ENCODE measurements around the gene CDC23.
"Not testable (repeated sequence)": the region's sequence is repeated elsewhere in the genome, so short reads cannot be mapped to it uniquely, and the experiment has no call there.

The CDC23 gene, protein sequence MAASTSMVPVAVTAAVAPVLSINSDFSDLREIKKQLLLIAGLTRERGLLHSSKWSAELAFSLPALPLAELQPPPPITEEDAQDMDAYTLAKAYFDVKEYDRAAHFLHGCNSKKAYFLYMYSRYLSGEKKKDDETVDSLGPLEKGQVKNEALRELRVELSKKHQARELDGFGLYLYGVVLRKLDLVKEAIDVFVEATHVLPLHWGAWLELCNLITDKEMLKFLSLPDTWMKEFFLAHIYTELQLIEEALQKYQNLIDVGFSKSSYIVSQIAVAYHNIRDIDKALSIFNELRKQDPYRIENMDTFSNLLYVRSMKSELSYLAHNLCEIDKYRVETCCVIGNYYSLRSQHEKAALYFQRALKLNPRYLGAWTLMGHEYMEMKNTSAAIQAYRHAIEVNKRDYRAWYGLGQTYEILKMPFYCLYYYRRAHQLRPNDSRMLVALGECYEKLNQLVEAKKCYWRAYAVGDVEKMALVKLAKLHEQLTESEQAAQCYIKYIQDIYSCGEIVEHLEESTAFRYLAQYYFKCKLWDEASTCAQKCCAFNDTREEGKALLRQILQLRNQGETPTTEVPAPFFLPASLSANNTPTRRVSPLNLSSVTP

DNA sequence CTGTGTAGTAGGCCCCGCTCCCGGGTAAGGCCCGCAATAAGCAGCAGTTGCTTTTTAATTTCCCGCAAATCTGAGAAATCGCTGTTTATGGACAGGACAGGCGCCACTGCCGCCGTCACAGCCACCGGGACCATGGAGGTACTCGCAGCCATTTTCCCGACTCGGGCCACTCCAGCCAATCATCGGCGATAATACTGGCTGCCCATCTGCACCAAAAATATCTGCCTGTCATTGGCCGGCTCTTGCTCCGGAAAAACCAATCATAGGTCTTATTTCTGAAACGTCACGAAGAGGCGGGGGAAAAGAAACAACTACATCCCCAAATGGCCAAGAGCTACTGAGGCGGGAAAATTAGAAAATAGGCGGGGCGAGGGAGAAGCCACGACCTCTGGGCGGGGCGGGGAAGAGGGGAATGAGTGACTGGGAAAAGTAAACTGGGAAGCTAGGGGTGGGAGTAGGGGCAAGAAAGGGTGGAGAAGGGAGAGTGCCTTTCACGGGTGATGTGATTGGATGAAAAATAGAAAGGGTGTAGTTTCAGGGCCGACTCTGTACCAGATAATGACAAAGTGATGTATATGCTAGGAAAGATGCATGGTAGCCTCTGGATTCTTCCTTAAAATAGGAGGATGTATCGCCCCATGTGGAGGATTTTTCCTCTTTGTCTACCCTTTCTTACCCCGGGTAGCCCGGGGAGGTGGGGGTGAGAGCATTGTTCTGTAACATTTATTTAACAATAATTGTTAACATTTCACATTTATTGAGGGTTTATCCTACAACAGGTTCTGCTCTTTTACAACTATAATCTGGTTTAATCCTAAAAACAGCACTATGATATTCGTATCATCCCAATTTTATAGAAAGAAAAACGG is at the start of gene CDC23:
CDC23 (minus strand) TSS at position 163 of the 869 bp plus-strand sequence; CDS start at position 152, 11 bp downstream.
- peak; percentile 97 for DNase-seq

DNA sequence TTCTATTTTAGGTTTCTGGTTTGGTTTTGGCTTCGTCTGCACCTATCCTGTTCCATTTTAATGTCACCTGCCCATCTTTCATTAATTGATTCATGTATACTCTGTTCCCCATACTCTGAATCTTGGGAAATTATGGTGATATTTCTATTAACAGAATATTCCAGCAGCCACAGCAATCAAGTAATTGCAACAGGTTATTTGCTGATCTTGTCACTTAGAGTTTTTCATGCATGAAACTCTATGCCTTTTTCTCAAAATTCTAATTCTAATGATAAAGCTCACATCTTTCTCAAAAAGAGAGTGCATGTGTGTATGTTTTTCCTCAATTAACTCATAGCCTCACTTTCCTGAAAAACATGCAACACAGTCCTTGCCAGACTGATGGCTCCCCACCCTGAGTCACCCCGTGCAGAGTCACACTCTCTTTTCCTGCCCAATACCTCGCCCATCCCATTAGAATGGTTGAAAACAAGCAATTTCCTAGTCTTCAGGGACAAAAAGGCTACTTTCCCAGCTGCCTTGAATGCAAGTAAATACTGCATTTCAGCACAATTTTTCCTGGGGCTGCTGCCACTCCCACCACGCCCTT is 45.7 kb upstream of the CDC23 start:
- no peak for DNase-seq

DNA sequence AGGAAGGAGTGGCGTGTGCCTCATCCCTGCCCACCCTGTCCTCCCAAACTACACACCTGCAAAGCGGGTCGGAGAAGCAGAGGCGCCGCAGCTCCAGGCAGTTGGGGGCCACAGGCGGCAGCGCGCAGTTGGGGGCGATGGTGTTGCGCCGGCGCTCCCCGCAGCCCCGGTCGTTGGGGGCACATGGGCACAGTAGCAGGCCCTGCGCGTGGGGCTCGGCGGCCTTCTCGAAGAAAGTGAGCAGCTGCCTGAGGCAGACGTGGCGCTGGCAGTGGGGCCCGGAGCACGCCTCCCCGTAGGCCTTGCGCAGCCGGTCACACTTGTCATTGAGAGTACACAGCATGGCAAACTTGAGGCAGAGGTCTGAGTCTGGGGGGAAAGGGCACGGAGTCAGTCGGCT is 44.5 kb upstream of the CDC23 start:
- DNase-seq = no peak

DNA sequence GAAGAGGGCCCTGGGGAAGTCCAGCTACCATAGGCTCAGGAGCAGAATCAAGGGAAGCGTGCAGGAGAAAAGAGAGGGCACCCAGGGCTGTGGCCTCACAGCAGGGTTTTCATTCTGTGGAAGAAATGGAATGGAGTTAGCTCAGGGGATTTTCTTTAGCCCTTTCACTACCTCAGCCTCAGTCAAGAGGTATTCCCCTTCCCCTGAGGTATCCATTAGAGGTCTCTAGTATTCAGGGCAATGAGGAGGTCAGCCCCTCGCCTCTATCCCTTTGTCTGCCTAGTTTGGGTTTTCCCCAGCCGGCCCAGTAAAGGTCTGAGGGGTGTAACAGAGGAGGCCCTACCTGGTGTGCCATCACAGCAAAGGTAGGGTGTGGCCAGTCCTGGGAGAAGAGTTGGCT is 39.8 kb upstream of the CDC23 start:
- no peak for DNase-seq

DNA sequence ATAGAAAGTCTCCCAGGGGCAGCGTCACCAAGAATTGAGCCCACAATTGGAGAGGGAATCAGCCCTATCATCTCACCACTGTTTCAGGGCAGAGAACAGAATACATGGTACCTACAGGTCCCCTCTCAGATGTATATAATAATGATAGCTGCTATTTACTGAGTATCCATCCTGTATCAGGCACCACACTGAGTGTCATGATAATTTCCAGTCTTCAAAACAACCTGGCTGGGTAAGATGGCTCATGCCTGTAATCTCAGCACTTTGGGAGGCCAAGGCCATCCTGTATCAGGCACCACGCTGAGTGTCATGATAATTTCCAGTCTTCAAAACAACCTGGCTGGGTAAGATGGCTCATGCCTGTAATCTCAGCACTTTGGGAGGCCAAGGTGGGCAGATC is 34.7 kb upstream of the CDC23 start:
- not testable (repeated sequence) for DNase-seq

DNA sequence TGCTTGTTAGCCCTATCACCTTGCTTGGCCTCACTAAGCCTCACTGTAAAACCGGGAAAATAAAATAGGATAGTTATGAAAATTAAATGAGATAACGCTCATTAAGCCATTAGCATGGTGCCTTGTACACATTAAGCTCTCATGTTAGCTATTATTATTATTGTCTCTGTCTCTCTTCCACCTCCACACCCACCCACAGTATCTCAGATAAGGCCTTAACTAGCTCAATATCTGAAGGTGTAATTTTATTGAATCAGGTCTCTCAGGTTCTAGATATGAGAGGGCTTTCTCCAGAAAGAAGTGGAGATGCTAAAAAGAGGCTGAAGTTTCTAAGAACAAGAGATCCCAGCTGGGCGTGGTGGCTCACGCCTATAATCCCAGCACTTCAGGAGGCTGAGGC is 33.7 kb upstream of the CDC23 start:
- no peak for DNase-seq

DNA sequence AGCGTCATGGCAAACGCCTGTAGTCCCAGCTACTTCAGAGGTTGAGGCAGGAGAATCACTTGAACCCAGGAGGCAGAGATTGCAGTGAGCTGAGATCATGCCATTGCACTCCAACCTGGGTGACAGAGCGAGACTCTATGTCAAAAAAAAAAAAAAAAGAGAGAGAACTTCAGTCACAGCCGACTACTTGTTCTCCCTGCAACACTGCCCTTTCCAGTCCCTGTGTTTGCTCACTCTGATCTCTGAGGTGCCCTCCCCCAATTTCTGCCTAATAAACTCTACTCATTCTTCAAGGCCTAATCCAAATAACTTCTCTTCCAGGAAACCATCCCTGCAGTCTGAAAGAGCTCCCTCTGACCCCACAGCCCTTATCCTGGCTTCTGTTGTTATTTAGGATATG is 33.2 kb upstream of the CDC23 start:
- no peak for DNase-seq

DNA sequence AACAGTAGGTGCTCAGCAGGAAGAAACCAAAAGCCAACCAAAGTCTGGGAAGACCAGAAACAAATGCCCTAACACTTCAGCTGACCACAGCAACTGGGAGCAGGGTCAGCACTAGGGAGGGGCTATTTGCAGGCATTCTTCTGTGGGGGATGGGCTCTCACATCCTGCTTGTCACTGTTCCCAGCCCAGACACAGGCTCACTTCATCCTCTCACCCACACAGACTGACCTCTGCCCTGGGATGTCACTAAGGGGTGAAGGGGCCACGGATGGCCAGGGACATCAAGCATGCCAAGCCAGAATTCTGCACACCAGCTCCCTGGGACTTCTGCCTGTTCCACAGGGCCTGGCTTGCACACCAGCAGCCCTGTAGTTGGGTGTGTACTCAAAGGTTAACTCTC is 32.6 kb upstream of the CDC23 start:
- no peak for DNase-seq

DNA sequence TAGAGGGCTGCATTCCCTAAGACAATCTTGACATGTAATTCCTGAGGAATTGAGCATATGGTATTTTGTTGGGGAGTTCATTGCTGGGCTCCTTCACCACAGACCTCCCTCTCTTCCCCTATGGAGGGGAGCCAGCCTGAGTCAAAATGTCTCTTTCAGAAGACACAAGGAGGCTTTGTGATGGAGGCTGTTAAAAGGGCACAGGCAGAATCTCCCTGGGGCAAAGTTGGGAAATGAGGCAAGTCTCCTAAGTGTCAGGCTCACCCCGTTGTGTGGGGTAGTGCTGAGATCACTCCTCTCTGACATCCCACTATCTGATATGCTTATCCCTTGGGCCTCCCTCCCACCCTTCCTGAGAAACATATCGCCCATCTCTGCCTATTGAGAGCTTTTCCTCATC is 30.7 kb upstream of the CDC23 start:
- DNase-seq = no peak

DNA sequence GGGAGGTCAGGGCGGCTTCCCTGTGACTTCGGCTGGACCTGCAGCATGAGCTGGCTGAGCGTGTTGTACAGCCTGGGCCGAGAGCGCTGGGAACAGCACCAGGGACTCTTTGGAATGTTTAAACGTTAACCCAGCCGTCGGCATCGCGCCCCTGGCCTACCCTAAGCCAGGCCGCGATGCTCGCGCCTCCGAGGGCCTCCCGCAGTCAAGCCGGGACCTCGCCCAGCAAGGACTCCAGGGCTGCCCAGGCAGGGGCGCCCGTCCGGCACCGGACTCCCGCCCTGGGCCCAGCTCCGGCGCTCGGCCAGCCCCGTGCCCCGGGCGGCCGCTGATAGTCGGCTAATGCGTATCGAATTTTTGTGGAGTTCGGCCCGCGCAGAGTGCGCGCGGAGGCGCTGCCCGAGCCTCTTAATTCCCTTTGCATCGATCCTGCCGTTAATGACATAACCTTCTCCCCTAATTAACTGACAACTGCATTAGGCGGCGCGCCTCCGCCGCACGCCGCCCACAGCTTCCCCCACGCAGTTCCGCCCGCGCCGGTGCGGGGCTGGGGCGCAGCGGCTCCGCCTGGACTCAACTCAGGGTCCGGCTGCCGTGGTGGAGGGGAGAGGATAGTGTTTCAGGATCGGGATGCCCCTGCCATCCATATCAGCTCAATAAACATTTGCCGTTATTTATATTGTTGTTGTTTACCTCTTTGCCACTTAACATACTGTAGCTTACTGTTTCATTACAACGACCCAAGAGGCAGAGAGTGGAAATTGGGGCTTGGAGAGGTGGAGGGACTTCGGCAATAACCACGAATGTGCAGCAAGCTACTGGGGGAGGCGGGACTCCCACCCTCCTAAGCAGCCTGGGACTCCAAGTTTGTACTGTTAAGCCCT is 28.8 kb upstream of the CDC23 start:
- DNase-seq = no peak

DNA sequence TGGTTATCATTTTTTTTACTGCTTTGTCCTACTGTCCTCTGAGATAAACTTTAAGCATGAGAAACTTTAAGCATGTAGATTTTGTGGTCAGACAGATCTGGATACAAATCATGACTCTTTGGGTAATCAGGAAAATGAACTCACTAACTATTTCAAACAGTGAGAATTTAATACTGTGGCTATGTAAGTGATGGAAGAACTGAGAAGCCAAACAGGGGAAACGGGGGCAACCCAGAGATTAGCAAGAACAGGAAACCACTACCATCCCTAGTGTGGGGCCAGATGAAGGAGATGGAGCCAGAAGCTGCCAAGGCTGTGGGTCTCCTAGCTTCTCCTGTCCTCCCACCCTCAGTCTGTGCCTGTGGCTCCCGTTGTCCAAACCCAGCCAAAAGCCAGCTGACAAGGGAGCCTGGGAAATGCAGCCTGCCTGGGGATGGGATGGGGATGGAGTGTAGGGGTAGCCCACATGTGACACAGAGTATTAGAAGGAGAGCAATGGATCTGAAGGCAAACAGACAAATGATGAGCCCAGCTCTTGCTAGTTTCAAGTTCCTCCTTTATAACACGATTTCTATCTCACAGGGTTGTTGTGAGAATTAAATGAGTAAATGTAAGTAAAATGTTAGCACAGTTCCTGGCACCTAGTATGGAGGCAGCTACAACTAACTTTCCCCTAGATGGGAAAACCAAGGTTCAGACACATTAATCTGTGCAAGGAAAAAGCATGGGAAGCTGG is 27.7 kb upstream of the CDC23 start:
- no peak for DNase-seq

DNA sequence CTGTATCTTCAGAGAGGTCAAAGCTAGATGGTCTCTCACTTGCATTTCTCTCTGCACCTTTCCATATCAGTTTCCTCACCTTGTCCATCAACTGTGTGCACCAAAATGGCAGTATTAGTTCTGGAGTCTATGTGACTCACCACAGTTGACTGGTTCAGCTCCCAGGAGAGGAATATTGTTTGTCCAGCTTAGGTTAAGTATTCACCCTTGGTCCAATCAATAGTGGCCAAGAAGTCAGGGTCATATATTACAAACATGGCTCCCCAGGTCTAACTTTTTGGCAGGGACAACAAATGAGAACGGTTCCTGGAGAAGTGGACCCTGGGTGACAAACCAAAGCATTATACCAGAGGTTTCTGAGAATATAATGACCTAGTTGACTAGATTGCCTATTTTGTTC is 24.9 kb upstream of the CDC23 start:
- no peak for DNase-seq

DNA sequence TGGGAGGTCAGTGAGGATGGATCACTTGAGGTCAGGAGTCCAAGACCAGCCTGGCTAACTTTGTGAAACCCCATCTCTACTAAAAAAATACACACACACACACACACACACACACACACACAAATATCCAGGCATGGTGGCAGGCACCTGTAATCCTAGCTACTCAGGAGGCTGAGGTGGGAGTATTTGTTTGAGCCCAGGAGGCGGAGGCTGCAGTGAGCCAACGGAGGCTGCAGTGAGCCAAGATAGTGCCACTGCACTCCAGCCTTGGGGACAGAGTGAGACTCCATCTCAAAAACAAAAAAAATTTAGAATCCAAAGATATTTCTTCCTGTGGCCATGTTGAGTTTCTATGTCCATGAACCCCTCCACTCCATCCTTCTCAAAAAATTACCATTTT is 21.5 kb upstream of the CDC23 start:
- no peak for DNase-seq

DNA sequence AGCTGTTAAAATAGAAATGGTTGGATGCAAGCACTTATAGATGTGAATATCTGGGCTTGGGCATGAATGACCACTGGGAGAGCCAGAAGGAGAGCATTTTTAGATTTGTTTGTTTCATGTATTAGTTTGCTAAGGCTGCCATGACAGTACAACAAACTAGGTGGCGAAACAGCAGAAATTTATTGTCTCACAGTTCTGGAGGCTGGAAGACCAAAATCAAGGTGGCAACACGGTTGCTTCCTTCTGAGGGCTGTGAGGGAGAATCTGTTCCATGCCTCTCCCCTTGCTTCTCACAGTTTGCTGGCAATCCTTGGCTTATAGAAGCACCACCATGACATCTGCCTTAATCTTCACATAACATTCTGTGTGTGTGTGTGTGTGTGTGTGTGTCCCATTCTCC is 20.2 kb upstream of the CDC23 start:
- DNase-seq = no peak

DNA sequence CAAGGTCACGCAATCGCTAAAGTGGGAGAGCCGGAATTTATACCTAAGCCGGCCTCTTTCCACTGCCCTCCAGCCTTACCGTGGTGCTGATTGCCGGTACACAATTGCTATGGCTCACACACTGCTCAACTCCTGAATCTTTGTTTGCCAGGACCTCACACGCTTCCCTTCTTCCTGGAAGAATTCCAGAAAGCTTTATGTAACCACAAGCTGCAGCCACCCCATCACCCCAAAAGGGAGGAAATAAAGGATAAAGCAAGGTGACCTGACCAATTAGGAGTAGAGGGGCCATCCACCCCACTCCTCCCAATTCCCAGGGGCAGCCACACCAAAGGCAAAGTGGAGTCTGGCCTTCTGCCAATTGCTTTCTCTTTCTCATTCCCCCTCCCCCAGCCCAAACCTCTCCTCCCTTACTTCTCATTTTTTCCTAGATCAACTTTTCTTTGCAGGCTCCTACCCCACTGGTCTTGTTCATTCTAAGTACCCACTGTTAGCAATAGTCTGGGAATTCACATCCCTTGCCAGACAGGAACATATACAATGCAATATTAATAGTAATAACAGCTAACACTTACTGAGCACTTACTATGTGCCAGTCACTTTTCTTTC is 18.0 kb upstream of the CDC23 start:
- no peak for DNase-seq

DNA sequence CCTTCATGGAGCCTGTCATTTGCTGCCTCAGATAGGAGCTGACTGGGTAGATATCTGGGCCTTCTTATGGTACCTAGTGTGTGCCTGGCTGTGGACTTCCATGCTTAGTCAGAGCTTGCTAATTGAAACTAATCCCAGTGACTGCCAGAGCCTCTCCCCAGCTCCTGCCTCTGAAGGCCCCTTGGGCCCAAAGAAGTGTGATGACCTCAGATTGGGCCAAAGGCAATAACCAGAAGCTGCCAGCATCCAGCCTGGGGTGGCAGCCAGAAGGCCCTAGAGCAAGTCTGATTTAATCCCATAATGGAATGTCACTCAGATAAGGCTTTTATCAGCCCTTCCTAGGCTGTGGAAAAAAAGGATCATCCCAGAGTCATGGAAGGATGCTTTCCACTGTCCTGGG is 17.1 kb upstream of the CDC23 start:
- DNase-seq = no peak

DNA sequence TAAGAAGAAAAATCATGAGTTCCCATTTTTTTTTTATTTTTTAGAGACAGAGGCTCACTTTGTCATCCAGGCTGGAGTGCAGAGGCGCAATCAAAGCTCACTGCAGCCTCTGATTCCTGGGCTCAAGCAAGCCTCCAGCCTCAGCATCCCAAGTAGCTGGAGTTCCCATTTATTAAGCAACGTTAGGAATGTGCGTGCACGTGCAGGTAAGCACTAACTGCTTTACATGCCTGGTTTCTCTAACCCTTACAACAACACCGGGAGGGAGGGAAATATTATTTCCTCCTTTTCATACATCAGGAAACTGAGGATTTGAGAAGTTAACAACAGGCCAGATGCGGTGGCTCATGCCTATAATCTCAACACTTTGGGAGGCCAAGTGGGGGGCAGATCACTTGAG is 16.3 kb upstream of the CDC23 start:
- DNase-seq = no peak

DNA sequence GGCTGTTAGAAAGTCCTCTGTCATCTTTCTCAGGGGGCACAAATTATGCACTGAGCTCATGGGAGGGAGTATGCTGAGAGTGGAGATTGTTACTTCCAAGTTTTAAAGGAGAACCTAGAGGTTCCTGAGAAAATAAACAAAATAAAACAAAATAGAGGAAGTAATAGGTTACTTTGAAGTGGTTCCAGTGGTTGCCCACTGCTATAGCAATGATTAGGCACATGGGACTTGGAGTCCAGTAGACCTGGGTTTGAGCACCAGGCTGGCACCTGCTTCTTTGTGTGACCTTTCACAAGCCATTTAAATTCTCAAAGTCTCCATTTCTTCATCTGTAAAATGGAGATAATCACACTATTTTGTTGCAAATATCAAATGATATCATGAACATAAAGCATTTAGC is 13.8 kb upstream of the CDC23 start:
- DNase-seq = no peak

DNA sequence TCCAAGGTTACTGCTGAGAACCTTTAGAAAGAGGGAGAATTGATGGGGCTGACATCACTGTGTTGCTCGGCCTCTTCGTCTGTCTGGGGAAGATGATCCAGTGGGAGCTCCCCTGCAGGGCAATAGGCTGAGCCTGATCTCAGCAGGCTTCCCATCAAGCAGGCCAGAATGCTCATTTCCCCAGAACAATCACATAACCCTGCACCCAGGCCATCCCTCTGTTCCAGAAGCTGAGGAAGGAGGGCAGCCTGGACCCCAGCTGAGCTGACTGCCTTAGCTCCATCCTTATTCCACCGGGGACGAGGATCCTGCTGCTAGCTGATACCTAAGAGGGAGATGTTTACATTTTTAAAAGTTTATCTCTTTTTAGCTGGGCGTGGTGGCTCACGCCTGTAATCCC is 11.6 kb upstream of the CDC23 start:
- DNase-seq = no peak

DNA sequence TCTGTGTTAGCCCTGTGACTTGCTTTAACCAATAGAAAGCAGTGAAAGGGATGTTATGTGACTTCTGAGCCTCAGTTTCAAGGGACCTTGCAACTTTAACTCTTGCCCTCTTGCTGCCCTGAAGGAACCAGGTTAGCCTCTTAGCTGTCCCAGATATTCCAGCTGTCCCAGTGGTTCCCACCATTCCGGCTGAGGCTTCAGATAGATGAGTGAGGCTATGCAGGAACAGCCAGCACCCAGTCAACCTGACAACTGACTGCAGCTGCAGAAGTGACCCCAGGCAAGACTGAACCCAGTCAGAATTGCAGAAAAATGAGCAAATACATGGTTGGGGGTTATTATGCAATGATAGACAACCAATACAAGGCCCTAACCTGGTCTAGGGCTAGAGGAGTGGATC is 10.4 kb upstream of the CDC23 start:
- DNase-seq = no peak

DNA sequence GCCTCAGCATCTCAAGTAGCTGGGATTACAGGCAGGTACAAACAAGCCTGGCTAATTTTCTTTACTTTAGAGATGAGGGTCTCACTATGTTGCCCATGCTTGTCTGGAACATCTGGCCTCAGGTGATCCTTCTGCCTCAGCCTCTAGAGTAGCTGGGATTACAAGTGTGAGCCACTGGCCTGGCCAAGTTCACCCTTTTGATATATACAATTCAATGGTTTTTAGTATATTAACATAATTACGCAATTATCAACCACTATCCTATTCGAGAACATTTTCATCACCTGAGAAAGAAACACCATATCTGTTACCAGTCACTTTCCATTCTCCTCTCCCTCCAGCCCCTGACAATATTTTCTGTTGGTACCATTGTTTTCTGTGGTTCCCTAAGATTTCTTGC is 3.7 kb upstream of the CDC23 start:
- DNase-seq = no peak

Data from NCI-H1436 (cell line).